Nucleus accumbens (tissue), 56 donors: Measurements from ENCODE around the gene SMIM14.
"Not testable (repeated sequence)": the region's sequence is repeated elsewhere in the genome, so short reads cannot be mapped to it uniquely, and the experiment has no call there.

Experiments
- DNase-seq, 56 donors: peaks; one replicate each; lab custom pipeline; 2025; lab: John Stamatoyannopoulos, UW

The SMIM14 gene

DNA sequence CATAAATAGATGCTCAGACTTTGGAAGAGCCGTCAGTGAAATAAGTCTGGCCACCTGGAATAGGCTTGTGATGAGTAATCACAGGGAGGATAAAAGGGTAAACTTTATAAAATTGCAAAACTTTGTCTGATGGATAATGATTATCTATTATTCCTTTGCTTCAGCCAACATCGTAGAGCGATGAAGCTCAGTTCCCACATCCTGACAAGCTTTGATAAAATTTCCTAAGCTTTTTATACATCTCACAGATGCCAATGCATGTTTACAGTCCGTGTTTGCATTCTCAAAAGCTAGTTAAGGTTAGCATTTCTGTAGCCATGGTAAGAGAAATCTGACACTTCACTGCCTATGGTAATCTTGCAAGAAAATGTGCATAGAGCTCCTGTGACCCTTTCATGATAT, 96.1 kb downstream of the SMIM14 start:
- no peak for DNase-seq

DNA sequence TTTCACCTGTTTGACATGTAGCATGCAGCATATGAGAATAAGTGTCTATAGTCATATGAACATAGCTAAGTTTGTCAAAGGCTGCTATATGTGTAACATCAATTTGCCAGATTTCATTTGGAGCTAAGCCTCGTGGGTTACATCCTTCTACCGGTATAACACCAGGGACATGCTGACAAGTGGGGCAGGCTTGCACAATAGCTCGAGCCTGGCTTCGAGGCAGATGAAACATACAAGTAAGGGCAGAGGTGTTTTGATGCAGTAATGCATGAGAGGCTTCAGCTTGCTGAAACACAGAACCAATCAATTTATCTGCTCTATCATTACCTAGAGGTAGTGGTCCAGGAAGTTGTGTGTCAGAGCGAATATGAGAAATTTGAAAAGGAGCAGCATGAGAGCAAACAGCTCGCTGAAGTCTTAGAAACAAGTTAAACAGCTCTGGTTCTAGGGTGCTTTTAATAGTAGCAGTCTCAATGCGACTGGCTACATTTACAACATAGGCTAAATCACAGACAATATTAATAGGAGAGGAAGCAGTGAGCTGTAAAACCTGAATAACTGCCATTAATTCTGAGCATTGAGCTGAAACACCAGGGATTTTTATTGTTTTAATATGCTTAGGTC, 96.6 kb downstream of the SMIM14 start:
- DNase-seq, result no peak

DNA sequence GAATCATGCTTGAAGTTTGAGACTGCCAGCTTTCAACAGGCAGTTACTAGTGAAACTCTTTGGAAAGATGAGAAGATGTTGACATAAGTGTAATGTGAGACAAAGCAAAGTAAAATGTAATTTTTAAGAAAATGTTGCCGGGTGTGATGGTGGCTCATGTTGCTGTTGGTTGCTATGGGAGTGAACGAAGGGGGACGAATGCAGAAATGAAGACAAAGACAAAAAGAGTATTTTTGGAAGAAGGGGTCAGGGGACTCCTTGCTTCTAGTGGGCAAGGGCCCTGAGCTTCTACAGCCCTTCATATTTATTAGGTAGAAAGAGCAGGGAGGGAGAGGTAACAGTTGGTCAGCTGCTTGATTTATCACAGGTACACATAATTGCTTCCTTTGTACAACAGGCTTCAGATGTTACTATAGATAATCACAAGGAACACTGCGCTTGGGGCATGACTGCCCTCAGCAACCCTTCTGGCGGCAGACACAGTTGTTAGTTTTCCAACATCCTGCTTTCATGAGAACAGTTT, 99.5 kb downstream of the SMIM14 start:
- no peak for DNase-seq

DNA sequence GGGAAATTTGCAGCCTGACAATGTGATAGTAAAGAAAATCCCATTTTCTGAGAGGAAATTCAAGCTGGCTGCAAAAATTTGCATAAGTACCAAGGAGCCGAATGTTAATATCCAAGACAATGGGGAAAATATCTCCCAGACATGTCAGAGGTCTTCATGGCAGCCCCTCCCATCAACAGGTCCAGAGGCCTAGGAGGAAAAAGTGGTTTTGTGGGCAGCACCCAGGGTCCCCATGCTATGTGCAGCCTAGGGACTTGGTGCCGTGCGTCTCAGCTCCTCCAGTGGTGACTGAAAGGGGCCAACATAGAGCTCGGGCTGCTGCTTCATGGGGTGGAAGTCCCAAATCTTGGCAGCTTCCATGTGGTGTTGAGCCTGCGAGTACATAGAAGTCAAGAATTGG, 105.1 kb downstream of the SMIM14 start:
- no peak for DNase-seq

DNA sequence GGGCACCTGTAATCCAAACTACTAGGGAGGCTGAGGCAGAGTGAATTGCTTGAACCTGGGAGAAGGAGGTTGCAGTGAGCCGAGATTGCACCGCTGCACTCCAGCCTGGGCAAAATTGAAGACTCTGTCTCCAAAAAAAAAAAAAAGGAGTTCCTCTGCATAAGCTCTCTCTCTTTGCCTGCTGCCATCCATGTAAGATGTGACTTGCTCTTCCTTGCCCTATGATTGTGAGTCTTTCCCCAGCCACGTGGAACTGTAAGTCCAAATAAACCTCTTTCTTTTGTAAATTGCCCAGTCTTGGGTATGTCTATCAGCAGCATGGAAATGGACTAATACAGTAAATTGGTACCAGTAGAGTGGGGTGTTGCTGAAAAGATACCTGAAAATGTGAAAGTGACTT, 106.4 kb downstream of the SMIM14 start:
- DNase-seq, result not testable (repeated sequence)

DNA sequence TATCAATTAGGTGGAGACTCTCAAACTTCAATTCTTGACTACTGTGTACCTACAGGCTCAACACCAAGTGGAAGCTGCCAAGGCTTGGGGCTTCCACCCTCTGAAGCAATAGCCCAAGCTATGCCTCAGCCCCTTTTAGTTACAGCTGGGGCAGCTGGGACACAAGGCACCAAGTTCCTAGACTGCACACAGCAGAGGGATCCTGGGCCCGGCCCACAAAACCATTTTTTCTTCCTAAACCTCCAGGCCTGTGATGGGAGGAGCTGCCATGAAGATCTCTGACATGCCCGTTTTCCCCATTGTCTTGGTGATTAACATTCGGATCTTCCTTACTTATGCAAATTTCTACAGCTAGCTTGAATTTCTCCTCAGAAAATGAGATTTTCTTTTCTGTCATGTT, 108.0 kb downstream of the SMIM14 start:
- no peak for DNase-seq

DNA sequence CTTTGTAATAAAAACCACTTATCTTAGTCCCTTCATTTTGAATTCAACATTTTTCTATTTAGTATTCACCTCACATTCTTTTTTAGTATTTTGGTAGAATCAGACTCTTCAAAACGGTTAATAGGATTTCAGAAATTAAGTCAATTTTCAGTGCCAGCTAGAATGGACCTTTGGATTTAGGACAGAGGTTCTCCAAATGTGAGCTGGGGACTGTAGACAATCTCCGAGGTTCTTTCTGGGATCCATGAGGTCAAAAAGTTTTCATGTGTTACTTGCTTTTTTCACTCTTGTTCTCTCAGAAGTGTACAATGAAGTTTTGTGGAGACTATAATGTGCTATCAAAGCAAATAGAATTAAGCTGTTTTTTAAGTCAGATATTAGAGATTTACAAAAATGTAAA, 109.1 kb downstream of the SMIM14 start:
- no peak for DNase-seq

DNA sequence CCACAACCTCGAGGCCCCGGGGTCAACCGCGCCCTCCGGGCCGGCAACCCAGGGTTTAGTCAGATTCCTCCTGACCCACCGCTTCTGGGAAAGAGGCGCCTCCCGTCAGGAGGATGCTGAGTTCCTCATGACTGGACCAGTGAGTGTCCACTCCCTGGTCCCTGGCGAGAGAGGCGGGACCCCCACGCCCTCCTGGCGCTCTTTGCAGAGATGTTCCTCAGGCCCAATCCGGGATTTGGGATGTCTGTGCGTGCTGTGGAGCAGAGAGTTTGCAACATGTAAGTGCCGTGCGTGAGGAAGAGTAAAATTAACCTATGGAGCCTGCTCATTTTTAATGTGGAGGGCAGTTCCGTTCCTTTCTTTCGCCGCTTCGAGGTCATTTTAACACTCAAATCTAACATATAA, 110.6 kb downstream of the SMIM14 start:
- DNase-seq, result peak in 6 of 56 donors; percentile 45 to 78 (median 60)

DNA sequence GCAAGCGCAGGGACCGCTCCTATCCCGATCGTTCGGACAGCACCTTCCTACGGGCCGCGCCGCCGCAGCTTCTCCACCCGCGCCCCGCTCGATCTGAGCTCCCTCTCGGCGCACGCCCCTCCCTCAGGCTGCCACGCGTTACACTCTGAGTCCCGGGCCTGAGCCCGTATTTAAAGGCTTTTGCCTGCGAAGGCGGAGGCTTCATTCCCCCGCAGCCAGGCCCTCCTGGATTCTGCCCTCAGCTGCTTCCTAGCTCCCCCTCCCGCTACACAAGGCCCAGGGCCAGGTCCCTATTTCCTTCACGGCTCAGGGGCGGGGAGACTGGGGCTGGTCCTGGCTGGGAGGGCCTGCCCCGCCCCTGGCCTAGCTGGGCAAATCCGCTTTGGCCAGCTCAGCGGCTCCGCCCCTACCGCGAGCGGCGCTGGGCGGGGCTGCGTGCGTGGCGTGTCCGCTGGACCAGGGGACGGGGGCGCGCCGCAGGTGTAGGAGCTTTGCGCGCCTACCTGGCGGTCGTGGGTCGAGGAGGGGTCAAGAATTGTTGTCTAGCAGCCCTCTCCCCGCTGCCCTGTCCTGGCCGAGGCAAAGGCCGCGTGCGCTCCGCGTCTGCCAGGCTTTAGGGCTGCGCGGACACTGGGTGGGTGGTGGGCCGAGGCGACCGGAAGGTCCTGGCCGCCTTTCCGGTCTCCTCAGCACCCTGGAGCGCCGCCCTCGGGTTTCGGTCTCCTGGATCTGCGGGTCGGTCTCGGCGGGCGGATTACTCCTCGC, 111.2 kb downstream of the SMIM14 start, which contains the start of gene UGDH:
UGDH (minus strand) TSS at position 144 of the 765 bp plus-strand sequence. CDS start 5,927 bp downstream, outside the sequence.
- peak; percentile 72 to 99 (median 94) for DNase-seq

DNA sequence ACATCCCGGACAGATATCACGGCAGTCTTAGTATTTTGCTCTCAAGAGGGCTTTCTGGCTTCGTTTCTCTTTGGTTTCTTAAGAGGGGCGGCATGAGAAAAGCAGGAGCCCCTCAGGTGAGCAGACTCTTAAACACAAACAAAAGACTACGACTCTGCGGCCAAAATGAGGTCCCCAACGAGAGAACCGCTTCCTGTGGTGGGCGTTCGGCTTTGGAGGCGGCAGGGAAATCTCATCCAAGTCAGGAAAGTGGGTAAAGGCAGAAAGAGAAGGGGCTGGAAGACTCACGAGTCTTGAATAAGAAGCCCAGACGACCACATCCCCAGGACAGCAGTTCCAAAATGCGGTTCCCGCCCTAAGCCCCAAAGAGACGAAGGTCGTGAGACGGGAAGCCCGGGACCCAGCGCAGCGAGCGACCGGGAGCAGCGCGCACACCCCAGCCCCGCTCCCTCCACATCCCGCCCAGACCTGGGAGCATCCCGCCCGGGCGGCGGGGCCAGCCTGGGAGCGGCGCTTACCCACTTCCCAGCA, 111.8 kb downstream of the SMIM14 start:
- peak in 9 of 56 donors; percentile 26 to 66 (median 37) for DNase-seq

DNA sequence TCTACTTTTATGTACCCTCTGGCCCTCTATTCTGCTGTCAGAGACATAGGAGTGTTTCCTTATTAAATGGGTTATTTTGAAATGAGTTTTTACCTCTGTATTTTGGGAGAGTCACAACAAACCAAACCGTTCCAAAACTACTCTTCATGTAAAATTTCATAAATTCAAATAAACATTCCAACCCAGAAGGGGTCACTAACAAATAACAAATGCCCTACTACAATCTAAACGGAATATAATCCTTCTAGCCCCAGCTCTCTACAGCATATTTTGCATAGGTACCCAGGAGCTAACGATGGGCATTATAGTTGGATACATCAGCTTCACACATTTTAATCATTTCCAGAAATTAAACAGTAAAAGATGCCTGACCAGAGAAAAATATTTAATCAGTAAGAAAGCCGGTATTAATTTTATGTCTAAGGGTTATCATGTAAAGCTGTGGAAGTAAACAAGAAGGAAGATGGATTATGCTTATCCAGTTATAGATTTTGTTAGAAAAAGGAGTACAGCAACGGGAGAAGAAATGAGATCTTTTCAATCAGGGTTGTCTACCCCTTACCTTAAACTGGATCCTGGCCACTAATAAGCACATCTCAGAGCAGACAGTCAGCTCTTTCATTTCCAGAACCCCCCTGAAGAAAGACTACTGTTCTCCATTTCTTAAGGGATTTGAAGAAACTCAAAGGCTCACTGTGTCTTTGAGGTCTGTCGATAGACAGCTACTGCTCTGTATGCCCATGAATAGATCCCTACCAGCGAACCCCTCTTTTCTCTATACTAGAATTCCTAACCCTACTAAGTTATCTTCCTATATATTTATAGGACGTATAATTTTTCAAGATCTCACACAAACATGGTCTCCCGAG, 112.6 kb downstream of the SMIM14 start:
- DNase-seq, result no peak

DNA sequence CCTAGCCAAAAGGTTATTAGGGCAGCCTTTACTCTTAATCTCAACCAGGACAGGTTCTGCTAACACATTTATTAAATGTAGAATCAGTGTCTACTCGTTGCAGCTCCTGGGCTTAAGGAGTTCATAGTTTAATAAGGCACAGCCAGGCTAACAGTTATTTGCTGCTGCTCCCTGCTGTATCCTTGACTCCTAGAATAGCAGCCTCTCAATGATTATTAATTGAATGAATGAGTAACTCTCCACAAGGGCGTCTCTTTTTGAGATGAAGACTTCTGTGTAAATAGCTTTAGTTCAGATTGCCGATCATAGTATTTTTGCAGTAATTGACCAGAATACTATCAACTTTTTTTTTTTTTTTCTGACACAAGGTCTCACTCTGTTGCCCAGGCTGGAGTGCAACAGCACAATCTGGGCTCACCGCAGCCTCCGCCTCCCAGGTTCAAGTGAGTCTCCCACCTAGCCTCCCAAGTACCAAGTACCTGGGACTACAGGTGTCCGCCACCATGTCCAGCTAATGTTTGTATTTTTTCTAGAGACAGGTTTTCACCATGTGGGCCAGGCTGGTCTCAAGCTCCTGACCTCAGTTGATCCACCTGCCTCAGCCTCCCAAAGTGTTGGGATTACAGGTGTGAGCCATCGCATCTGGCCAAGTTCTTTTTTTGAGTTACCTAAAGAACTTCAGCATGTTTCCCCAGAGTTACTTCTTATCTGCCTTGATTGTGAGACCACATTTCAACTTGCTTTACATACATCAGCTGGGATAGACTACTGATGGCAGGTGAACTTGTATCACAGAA, 114.3 kb downstream of the SMIM14 start:
- no peak for DNase-seq

DNA sequence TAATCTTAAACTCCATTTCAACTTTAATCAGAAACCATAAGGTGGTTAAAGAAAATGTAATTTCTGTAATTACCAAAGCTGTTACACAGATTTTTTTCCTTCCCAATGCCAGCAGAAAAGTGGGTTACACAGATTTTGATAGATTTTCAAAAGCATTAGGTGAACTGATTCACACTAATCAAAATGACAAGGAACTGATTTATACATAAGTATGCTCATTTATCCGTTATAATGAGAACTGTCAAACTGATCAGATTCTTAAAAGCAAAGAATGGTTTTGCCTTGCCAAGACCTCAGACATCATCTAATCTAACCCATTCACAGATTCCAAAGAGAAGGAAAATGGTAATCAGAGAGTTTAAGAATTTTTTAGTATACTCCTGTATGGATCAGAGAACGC, 116.6 kb downstream of the SMIM14 start:
- DNase-seq, result no peak

DNA sequence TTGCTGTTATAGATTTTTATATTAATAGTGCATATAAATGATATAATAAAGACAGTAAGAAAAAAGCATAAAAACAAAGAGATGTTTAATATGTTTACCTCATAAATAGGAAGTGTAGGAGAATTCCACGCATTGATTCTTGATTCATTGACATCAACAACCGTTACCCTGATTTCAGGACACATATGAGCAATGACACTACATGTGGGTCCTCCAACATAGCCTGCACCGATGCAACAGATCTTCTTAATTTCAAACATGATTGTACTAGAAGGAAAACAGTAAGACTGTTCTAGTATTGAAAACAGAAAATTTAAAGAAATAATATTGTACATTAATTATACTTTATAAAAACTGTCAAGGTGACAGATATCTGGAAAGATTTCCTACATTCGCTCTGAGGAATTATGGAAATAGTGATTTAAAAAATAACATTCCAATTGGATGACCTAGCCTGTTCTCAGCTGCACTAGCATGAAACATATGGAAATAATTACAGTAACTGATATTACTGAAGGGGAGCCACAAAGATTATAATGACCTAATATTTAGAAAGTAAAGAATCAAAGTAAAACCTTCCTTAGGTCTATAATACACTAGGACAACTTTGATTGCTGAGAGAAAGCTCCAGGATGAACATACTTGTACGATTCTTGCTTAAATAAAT, 117.3 kb downstream of the SMIM14 start:
- no peak for DNase-seq

DNA sequence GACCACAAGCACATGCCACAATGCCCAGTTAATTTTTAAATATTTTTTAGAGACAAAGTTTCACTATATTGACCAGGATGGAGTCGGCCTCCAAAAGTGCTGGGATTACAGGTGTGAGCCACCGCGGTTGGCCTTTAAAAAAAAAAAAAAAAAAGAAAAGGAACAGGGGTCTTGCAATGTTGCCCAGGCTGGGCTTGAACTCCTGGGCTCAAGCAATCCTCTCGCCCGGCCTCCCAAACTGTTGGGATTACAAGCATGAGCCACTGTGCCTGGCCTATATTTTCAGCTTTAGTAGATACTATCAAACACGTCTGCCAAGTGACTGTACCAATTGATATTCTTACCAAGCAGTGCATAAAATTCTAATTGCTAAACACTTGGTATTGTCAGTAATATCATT, 120.2 kb downstream of the SMIM14 start:
- no peak for DNase-seq

DNA sequence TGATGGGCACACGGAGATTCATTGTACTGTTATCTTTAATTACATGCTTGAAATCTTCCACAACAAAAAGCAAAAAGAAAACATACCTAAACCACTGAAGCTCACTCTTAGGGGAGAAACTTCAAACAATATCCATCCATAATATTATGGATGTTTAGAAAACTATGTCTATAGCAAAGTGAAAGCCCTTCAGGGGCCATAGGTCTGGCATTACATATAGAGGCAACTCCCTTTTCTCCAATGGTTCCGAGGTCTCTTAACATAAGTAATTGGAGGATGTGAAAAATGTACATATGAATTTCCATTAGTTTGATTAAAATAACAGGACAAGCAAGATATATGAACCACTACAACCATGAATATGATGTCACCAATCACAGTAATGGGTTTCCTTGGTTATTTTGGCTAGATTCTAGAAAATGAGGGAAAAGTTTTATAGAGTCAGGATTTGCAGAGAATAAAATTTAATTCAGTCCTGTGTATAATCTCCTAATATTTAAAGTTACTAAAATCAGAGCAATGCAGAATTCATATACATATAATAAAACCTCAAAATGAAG, 122.2 kb downstream of the SMIM14 start:
- DNase-seq, result no peak

DNA sequence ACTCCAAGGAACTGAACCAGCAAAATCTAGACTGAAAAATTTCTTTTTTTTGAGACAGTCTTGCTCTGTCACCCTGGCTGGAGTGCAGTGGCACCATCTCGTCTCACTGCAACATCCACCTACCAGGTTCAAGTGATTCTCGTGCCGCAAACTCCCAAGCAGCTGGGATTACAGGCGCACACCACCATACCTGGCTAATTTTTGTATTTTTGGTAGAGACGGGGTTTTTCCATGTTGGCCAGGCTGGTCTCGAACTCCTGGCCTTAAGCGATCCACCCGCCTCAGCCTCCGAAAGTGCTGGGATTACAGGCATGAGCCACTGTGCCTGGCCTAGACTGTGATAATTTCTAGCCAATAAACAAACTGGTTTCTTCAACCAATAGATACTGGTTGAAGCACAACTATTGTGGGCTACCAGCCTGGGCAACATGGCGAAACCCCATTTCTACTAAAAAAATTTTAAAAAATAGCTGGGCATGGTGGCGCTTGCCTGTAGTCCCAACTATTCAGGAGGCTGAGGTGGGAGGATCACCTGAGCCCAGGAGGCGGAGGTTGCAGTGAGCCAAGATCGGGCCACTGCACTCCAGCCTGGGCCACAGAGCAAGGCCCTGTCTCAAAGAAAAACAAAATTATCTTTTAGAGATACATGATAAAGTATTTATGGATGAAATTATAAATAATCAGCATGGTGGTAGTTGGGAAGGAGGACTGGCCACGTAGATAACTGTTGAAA, 122.8 kb downstream of the SMIM14 start:
- not testable (repeated sequence) for DNase-seq

DNA sequence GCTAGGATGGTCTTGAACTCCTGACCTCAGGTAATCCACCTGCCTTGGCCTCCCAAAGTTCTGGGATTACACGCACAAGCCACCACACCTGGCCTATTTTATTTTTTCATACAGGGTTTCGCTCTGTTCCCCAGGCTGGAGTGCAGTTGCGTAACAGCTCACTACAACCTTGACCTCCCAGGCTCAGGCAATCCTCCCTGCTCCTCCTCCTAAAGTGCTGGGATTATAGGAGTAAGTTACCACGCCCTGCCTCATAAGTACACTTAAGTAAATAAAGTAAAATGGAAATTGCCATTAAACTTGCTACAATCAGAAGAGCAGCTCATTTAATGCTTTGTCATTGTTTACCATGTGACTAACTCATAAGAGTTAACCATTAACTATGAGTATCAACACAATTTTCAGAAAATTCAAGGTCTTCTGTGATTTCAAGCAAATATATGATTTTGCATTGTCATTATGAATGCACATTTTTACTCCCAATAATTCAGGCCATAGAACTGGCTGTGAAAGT, 123.7 kb downstream of the SMIM14 start:
- DNase-seq, result no peak
